Measurements from ENCODE around the gene SLC49A4.

- TF ChIP-seq, protein P1, sequence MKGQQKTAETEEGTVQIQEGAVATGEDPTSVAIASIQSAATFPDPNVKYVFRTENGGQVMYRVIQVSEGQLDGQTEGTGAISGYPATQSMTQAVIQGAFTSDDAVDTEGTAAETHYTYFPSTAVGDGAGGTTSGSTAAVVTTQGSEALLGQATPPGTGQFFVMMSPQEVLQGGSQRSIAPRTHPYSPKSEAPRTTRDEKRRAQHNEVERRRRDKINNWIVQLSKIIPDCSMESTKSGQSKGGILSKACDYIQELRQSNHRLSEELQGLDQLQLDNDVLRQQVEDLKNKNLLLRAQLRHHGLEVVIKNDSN (IDR thresholded peaks at IDR 0.05; ENCODE audit: borderline replicate concordance, low read depth) = no peak
- no peak for TF ChIP-seq JUND (IDR thresholded peaks at IDR 0.05)
- TF ChIP-seq, protein P2, sequence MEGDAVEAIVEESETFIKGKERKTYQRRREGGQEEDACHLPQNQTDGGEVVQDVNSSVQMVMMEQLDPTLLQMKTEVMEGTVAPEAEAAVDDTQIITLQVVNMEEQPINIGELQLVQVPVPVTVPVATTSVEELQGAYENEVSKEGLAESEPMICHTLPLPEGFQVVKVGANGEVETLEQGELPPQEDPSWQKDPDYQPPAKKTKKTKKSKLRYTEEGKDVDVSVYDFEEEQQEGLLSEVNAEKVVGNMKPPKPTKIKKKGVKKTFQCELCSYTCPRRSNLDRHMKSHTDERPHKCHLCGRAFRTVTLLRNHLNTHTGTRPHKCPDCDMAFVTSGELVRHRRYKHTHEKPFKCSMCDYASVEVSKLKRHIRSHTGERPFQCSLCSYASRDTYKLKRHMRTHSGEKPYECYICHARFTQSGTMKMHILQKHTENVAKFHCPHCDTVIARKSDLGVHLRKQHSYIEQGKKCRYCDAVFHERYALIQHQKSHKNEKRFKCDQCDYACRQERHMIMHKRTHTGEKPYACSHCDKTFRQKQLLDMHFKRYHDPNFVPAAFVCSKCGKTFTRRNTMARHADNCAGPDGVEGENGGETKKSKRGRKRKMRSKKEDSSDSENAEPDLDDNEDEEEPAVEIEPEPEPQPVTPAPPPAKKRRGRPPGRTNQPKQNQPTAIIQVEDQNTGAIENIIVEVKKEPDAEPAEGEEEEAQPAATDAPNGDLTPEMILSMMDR (IDR thresholded peaks at IDR 0.05) = no peak
- no peak for TF ChIP-seq RAD21 (IDR thresholded peaks at IDR 0.05; ENCODE audit: low read length)
Measured at GRCh38 chr3:122898298-122898697, 103.4 kb downstream of the SLC49A4 start.

All from SK-N-SH (cell line).